ENCODE measurements around the gene CASP9. TPM values are rescaled to one million over a fixed set of nuclear protein-coding genes. Genes with fewer than 3 reads are reported as not detected.
"Not testable (repeated sequence)": the region's sequence is repeated elsewhere in the genome, so short reads cannot be mapped to it uniquely, and the experiment has no call there.

The CASP9 gene
- total RNA-seq, 3 donors from 2014 or later, result 12.5 to 15.8 (median 13.4) TPM

DNA sequence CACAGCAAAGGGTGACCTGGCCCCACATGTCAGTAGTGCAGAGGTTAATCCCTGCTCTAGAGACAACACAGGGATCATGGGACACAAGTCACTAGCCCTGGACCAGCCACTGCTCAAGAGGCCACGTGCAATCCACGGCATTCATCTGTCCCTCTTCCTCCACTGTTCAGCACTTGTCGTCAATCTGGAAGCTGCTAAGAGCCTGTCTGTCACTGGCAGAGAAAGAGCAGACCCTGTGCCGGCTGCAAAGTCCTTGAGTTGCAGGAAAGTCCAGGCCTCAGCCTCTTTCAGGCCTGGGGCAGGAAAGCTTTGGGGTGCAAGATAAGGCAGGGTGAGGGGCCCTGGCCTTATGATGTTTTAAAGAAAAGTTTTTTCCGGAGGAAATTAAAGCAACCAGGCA lies 31.4 kb downstream of the CASP9 start:
- Histone ChIP-seq H3K27me3 (no peaks in the 10 kb centered on the region), H3K27ac (no peak overlapping the region), H3K36me3 (no peaks in the 10 kb centered on the region), H3K9me3 (no peaks in the 10 kb centered on the region), H3K4me3 (no peak overlapping the region), H3K4me1 (no peaks in the 10 kb centered on the region)
- TF ChIP-seq POLR2A (IDR thresholded peaks at IDR 0.05) (no peak), POLR2AphosphoS5 (IDR thresholded peaks at IDR 0.05) (no peak), CTCF (IDR thresholded peaks at IDR 0.05) (no peak)
- DNase-seq (ENCODE audit: low spot score in 2 of 2), result no peak
- intact Hi-C loops (cut with DNase I; ENCODE audit: low total_unique reads), result no loop called here

GRCh38 chr1:15491010-15491409 lies 33.0 kb downstream of the CASP9 start:
- H3K27ac ChIP-seq; intact Hi-C loops (cut with DNase I; ENCODE audit: low total_unique reads); DNase-seq (ENCODE audit: low spot score in 2 of 2); H3K36me3 ChIP-seq; H3K9me3 ChIP-seq; H3K4me1 ChIP-seq; H3K27me3 ChIP-seq; H3K4me3 ChIP-seq: not testable (repeated sequence)

DNA sequence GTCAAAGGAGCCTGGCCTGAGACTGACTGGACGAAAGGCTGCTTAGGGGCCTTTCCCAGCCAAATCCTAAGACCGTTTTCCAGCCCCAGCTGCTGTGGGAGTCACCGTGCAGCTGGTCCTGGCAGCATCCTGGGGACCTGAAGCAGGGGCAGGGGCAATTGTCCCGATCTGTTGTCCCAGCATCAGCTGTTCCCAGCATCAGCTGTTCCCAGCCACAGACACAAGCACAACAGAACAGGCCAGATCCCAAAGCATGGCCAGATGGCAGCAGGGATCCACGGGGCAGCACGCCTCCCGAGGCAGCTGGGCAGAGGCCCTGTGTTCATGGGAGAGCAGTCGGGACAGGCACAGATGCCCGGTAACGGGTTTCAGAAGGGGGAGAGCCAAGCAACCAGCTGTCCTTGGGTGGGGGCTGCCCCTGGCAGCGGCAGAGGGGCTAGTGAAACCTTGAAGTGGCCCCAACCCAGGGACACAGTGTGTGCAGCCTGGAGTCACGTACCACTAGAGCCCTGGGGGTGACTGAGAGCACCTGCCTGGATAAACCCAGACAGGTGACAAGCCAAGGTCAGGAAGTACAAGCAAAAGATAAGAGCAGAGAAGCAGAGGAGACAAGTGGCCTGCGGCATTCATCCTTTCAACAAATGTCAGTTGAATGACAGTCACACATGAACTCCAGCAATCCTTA lies 34.8 kb downstream of the CASP9 start:
- Histone ChIP-seq H3K4me1 (no peaks in the 10 kb centered on the region), H3K9me3 (no peaks in the 10 kb centered on the region), H3K27ac (no peak overlapping the region), H3K27me3 (no peaks in the 10 kb centered on the region), H3K4me3 (no peak overlapping the region), H3K36me3 (no peaks in the 10 kb centered on the region)
- no peak for DNase-seq (ENCODE audit: low spot score in 2 of 2)
- no peak for TF ChIP-seq POLR2AphosphoS5 (IDR thresholded peaks at IDR 0.05)
- TF ChIP-seq CTCF (IDR thresholded peaks at IDR 0.05), result no peak
- no peak for TF ChIP-seq POLR2A (IDR thresholded peaks at IDR 0.05)
- intact Hi-C loops (cut with DNase I; ENCODE audit: low total_unique reads), result no loop called here

GRCh38 chr1:15488371-15488770 lies 35.6 kb downstream of the CASP9 start:
- no peaks in the 10 kb centered on the region for H3K27me3 ChIP-seq
- H3K4me1 ChIP-seq, result no peaks in the 10 kb centered on the region
- no peaks in the 10 kb centered on the region for H3K36me3 ChIP-seq
- TF ChIP-seq CTCF (IDR thresholded peaks at IDR 0.05) (no peak), POLR2A (IDR thresholded peaks at IDR 0.05) (no peak), POLR2AphosphoS5 (IDR thresholded peaks at IDR 0.05) (no peak)
- intact Hi-C loops (cut with DNase I; ENCODE audit: low total_unique reads), result no loop called here
- no peaks in the 10 kb centered on the region for H3K9me3 ChIP-seq
- no peak overlapping the region for H3K27ac ChIP-seq
- DNase-seq (ENCODE audit: low spot score in 2 of 2), result no peak
- no peak overlapping the region for H3K4me3 ChIP-seq

GRCh38 chr1:15486844-15487610 lies 37.0 kb downstream of the CASP9 start:
- H3K4me1 ChIP-seq; H3K4me3 ChIP-seq; H3K36me3 ChIP-seq; DNase-seq (ENCODE audit: low spot score in 2 of 2); H3K9me3 ChIP-seq; H3K27ac ChIP-seq; H3K27me3 ChIP-seq; intact Hi-C loops (cut with DNase I; ENCODE audit: low total_unique reads): not testable (repeated sequence)

DNA sequence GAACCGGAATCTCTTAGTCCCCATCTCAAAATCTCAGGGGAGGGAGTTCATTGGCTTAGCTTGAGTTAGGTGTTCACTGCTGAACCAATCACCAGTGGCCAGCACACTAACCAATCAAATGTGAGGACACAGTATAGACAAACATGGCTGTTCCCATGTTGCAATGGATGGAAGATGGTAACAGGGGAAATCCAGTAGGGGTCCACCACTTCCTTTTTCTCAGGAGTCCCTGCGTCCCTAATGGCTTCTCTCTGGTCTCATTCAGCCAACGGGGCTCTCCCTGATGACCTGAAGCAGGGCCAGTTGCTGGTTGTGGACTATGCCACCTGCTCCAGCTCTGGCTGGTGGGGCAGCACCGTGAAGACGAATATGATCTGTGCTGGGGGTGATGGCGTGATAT lies 38.4 kb downstream of the CASP9 start:
- Histone ChIP-seq H3K4me1 (no peaks in the 10 kb centered on the region), H3K36me3 (no peaks in the 10 kb centered on the region), H3K4me3 (no peak overlapping the region), H3K9me3 (no peaks in the 10 kb centered on the region), H3K27me3 (no peaks in the 10 kb centered on the region), H3K27ac (no peak overlapping the region)
- no peak for TF ChIP-seq POLR2A (IDR thresholded peaks at IDR 0.05)
- no peak for TF ChIP-seq POLR2AphosphoS5 (IDR thresholded peaks at IDR 0.05)
- TF ChIP-seq CTCF (IDR thresholded peaks at IDR 0.05), result no peak
- intact Hi-C loops (cut with DNase I; ENCODE audit: low total_unique reads), result no loop called here
- no peak for DNase-seq (ENCODE audit: low spot score in 2 of 2)

GRCh38 chr1:15484443-15484842 lies 39.6 kb downstream of the CASP9 start:
- H3K9me3 ChIP-seq; DNase-seq (ENCODE audit: low spot score in 2 of 2); H3K4me3 ChIP-seq; intact Hi-C loops (cut with DNase I; ENCODE audit: low total_unique reads); H3K27ac ChIP-seq; H3K36me3 ChIP-seq; H3K27me3 ChIP-seq; H3K4me1 ChIP-seq: not testable (repeated sequence)
